Measurements from ENCODE around the gene IL20RB. TPM values are rescaled to one million over a fixed set of nuclear protein-coding genes. Genes with fewer than 3 reads are reported as not detected.

Gene IL20RB
- total RNA-seq, 2 donors from 2014 or later, result 0.41 TPM; not detected in 1

GRCh38 chr3:137046747-137047146, 89.0 kb downstream of the IL20RB start:
- Histone ChIP-seq H3K27ac (no peak overlapping the region), H3K4me3 (no peak overlapping the region), H3K27me3 (no peaks in the 10 kb centered on the region), H3K36me3 (no peaks in the 10 kb centered on the region), H3K4me1 (no peaks in the 10 kb centered on the region), H3K9me3 (no peaks in the 10 kb centered on the region)
- no peak for TF ChIP-seq CTCF (IDR thresholded peaks at IDR 0.05)
- no peak for DNase-seq (ENCODE audit: low spot score)

- TF ChIP-seq CTCF (IDR thresholded peaks at IDR 0.05), result no peak
- Histone ChIP-seq H3K27me3 (no peaks in the 10 kb centered on the region), H3K4me1 (no peaks in the 10 kb centered on the region), H3K9me3 (no peaks in the 10 kb centered on the region), H3K36me3 (no peaks in the 10 kb centered on the region), H3K27ac (no peak overlapping the region), H3K4me3 (no peak overlapping the region)
- no peak for DNase-seq (ENCODE audit: low spot score)
Observed at GRCh38 chr3:137047240-137047639, 89.5 kb downstream of the IL20RB start.

- no peaks in the 10 kb centered on the region for H3K9me3 ChIP-seq
- H3K36me3 ChIP-seq, result no peaks in the 10 kb centered on the region
- H3K27me3 ChIP-seq, result no peaks in the 10 kb centered on the region
- TF ChIP-seq CTCF (IDR thresholded peaks at IDR 0.05), result no peak
- H3K27ac ChIP-seq, result no peak overlapping the region
- H3K4me1 ChIP-seq, result no peaks in the 10 kb centered on the region
- H3K4me3 ChIP-seq, result no peak overlapping the region
- DNase-seq (ENCODE audit: low spot score), result no peak
Observed at GRCh38 chr3:137050281-137050680, 92.5 kb downstream of the IL20RB start.

GRCh38 chr3:137052298-137052697, 94.5 kb downstream of the IL20RB start:
- TF ChIP-seq CTCF (IDR thresholded peaks at IDR 0.05), result no peak
- no peaks in the 10 kb centered on the region for H3K27me3 ChIP-seq
- H3K4me1 ChIP-seq, result no peaks in the 10 kb centered on the region
- no peaks in the 10 kb centered on the region for H3K36me3 ChIP-seq
- no peak for DNase-seq (ENCODE audit: low spot score)
- no peak overlapping the region for H3K4me3 ChIP-seq
- H3K9me3 ChIP-seq, result no peaks in the 10 kb centered on the region
- H3K27ac ChIP-seq, result no peak overlapping the region

Other genes starting within 250 kb of the IL20RB start
- 10 to 100 TPM; 16.5 to 24.8 TPM for gene STAG1, start 205.6 kb upstream of the IL20RB start, total RNA-seq
- gene SLC35G2, start 138.9 kb upstream of the IL20RB start, total RNA-seq, result 1 to 10 TPM; 6.0 to 8.7 TPM
- gene NCK1, start 95.8 kb upstream of the IL20RB start, total RNA-seq, result 10 to 100 TPM; 21.5 to 22.0 TPM

Measured in right atrium auricular region (tissue), 2 donors.